PC-9 (cell line): ENCODE results near the gene PICALM.

ENCODE experiments used
- EZH2 ChIP-seq: fragments of 200-600 bp; sonication (generic); IDR thresholded peaks from 2 replicates; pipeline ENCODE4 v1.8.0; 2017; ENCODE audit warnings: antibody characterized with exemption, low read depth
- TF ChIP-seq, protein P1 (sequence below): fragments of 200-600 bp; sonication (generic); conservative IDR thresholded peaks from 2 replicates; pipeline ENCODE4 v1.6.1; 2017; ENCODE audit warnings: mixed run types, antibody characterized with exemption, mild to moderate bottlenecking, moderate library complexity

DNA sequence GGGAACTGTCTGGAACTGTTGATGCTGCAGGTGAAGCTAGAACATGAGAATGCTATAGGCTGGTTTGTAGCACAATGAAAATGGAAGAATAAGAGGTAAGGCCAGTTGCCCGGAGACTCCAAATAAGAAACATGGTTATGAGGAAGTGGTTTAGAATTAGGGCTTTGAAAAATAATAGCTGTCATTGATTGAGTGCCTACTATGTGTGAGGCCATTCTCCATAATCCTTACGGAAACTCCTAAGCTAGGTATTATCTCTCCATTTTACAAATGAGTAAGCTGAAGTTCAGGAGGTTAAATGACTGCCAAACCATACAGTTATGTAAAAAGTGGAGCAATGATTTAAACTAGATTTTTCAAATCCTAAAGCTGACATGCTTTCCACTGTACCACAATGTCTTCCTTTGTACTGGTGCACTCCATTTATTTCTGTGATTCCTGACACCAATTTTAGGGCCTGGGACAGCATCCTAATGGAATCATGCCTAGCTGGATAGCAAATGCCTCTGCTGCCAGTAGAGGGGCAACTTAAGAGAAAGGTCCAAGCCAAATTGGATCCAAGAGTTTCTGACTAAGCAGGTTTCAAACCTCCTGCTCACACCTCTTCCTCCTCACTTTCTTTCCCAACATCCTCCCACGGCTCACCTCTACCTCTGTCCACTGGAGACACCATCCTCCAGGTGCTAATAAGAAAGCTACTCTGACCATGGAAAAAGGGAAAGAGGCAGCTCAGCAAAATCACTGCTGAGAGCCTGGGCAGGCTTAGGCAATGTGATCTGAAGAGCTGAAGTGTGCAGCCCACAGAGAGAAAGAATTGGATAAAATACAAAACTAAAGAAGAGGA lies 46.9 kb upstream of the PICALM start:
- TF ChIP-seq, protein P1, sequence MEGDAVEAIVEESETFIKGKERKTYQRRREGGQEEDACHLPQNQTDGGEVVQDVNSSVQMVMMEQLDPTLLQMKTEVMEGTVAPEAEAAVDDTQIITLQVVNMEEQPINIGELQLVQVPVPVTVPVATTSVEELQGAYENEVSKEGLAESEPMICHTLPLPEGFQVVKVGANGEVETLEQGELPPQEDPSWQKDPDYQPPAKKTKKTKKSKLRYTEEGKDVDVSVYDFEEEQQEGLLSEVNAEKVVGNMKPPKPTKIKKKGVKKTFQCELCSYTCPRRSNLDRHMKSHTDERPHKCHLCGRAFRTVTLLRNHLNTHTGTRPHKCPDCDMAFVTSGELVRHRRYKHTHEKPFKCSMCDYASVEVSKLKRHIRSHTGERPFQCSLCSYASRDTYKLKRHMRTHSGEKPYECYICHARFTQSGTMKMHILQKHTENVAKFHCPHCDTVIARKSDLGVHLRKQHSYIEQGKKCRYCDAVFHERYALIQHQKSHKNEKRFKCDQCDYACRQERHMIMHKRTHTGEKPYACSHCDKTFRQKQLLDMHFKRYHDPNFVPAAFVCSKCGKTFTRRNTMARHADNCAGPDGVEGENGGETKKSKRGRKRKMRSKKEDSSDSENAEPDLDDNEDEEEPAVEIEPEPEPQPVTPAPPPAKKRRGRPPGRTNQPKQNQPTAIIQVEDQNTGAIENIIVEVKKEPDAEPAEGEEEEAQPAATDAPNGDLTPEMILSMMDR = no peak
- no peak for TF ChIP-seq EZH2
